ENCODE results near the gene KRTAP25-1.

The KRTAP25-1 gene

DNA sequence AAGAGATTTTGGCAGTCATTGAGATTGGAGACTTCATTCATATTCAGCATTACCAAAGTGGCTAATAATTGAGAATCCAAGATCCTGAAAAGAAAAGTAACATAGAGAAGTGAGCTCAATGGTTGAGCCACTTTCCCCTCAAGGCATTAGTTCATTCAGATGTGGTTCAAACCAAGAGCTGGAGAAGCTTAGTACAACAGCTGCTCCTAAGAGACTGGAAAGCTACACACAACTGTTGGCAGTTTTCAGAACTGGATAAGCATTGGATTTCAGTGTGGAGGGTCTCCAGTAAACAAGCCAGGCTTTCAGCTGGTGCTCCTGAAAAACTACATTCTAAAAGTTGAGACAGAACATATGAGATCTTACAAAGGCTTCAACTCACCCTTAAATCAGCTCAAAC is 44.3 kb downstream of the KRTAP25-1 start:
- TF ChIP-seq, protein P1, sequence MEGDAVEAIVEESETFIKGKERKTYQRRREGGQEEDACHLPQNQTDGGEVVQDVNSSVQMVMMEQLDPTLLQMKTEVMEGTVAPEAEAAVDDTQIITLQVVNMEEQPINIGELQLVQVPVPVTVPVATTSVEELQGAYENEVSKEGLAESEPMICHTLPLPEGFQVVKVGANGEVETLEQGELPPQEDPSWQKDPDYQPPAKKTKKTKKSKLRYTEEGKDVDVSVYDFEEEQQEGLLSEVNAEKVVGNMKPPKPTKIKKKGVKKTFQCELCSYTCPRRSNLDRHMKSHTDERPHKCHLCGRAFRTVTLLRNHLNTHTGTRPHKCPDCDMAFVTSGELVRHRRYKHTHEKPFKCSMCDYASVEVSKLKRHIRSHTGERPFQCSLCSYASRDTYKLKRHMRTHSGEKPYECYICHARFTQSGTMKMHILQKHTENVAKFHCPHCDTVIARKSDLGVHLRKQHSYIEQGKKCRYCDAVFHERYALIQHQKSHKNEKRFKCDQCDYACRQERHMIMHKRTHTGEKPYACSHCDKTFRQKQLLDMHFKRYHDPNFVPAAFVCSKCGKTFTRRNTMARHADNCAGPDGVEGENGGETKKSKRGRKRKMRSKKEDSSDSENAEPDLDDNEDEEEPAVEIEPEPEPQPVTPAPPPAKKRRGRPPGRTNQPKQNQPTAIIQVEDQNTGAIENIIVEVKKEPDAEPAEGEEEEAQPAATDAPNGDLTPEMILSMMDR (IDR thresholded peaks at IDR 0.05; ENCODE audit: insufficient read depth, low read length, missing control alignments), result no peak
- POLR2A ChIA-PET, result no interaction called here
- no peak for DNase-seq (ENCODE audit: low read depth, low spot score)
- CTCF ChIA-PET, result no interaction called here
- no peak overlapping the region for H3K4me3 ChIP-seq (ENCODE audit: low read depth, low read length)

DNA sequence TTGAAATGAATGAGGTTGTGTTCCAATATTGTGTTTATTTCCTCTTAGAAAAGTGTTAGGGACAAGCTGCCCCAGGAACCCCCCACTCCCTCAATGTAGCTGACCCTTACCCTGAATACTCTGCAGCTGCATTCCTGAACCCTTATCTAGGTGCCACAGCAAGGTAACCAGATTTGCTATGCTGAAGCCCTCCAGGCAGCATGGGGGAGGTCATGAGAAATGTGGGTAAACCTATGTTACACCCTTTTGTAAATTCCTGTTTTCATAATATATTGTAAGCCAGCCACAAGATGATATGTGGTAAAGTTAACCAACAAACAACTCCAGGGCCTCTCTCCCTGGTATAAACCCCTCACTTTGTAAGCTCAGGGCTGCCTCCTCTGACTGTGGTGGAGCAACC is 45.6 kb downstream of the KRTAP25-1 start:
- TF ChIP-seq, protein P1 (IDR thresholded peaks at IDR 0.05; ENCODE audit: insufficient read depth, low read length, missing control alignments), result no peak
- ChIA-PET POLR2A (no interaction called here), CTCF (no interaction called here)

DNA sequence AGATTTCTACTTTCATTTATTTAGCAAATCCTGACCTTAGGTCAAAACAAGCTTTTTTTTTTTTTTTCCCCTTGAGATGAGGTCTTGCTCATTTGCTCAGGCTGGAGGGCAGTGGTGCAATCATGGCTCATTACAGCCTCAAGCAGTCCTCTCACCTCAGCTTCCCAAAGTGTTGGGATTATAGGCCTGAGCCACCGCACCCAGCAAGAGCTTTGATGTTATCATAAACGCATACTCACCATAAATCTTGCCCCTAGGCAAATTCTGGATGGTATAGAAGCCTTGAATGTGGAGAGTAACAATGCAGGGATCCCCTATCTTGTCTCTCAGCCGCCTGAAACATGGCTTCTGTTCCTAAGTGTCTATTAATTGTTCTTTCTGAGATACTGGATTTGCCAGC is 48.7 kb downstream of the KRTAP25-1 start:
- POLR2A ChIA-PET, result no interaction called here
- DNase-seq (ENCODE audit: low read depth, low spot score), result no peak
- H3K4me3 ChIP-seq (ENCODE audit: low read depth, low read length), result no peak overlapping the region
- TF ChIP-seq, protein P1 (IDR thresholded peaks at IDR 0.05; ENCODE audit: insufficient read depth, low read length, missing control alignments), result no peak
- CTCF ChIA-PET, result no interaction called here

More for the DNA sequence above, 45.6 kb downstream of the KRTAP25-1 start:
- no peak for DNase-seq (ENCODE audit: low read depth, low spot score)
- no peak overlapping the region for H3K4me3 ChIP-seq (ENCODE audit: low read depth, low read length)

All from AG04449 (cell line).